ENCODE data around the gene TMEM200A. TPM values are rescaled to one million over a fixed set of nuclear protein-coding genes. Genes with fewer than 3 reads are reported as not detected.
A peak's percentile ranks its signal among the peaks of the same experiment; 100 is the strongest.

TMEM200A gene
- polyA plus RNA-seq, 1 of the 3 experiments (the other 2 are of a cell fraction) = 32.6 TPM

DNA sequence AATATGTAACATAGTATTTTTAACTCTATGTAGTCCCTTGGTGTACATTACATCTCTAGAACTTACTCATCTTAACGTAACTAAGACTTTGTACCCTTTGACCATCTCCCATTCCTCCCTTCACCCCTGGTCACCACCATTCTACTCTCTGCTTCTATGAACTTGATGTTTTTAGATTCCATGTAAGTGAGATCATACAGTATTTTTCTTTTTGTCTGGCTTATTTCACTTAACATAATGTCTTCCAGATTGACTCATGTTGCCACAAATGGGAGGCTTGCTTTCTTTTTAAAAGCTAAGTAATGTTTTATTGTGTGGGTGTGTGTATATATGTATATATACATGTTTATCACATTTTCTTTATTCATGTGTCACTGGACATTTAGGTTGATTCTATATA, 55.8 kb downstream of the TMEM200A start (continued):
- TF ChIP-seq FOXJ3 (CRISPR knock-in tag; IDR thresholded peaks at IDR 0.05) (no peak), RCOR1 (IDR thresholded peaks at IDR 0.05; ENCODE audit: low read length) (no peak), RAD21 (IDR thresholded peaks at IDR 0.05; ENCODE audit: low read length) (no peak), SMC3 (IDR thresholded peaks at IDR 0.05; ENCODE audit: low read depth, low read length) (no peak), EZH2phosphoT487 (IDR thresholded peaks at IDR 0.05; ENCODE audit: borderline replicate concordance, low read depth) (no peak), NFIC (IDR thresholded peaks at IDR 0.05; ENCODE audit: borderline replicate concordance) (no peak), MEF2A (IDR thresholded peaks at IDR 0.05; ENCODE audit: borderline replicate concordance, low read depth) (peak; percentile 16; the same call in 1 of the 2 replicates), SIN3A (IDR thresholded peaks at IDR 0.05; ENCODE audit: borderline replicate concordance, low read depth, low read length) (no peak), YY1 (IDR thresholded peaks at IDR 0.05; ENCODE audit: low read depth) (no peak), MXI1 (IDR thresholded peaks at IDR 0.05; ENCODE audit: low read depth, low read length) (no peak), FOXM1 (IDR thresholded peaks at IDR 0.05; ENCODE audit: low read depth) (no peak), RXRA (IDR thresholded peaks at IDR 0.05; ENCODE audit: borderline replicate concordance, low read depth) (no peak), IRF3 (IDR thresholded peaks at IDR 0.05; ENCODE audit: low read depth, low read length) (no peak), TEAD4 (IDR thresholded peaks at IDR 0.05; ENCODE audit: borderline replicate concordance, insufficient read depth) (peak; percentile 36; the same call in 1 of the 2 replicates), ELF1 (IDR thresholded peaks at IDR 0.05) (no peak), TAF1 (IDR thresholded peaks at IDR 0.05; ENCODE audit: borderline replicate concordance, low read depth, low read length) (no peak), EP300 (IDR thresholded peaks at IDR 0.05; ENCODE audit: borderline replicate concordance in 1 of 2, low read depth in 1 of 2, low read length in 1 of 2) (peak; percentile 11 to 47; a peak in 1 of 4 replicates), CHD2 (IDR thresholded peaks at IDR 0.05; ENCODE audit: low read length, partially characterized antibody) (no peak), POLR2AphosphoS5 (IDR thresholded peaks at IDR 0.05; ENCODE audit: low read depth, low read length) (peak; percentile 66; the same call in 1 of the 2 replicates)
- TF ChIP-seq, protein P1, sequence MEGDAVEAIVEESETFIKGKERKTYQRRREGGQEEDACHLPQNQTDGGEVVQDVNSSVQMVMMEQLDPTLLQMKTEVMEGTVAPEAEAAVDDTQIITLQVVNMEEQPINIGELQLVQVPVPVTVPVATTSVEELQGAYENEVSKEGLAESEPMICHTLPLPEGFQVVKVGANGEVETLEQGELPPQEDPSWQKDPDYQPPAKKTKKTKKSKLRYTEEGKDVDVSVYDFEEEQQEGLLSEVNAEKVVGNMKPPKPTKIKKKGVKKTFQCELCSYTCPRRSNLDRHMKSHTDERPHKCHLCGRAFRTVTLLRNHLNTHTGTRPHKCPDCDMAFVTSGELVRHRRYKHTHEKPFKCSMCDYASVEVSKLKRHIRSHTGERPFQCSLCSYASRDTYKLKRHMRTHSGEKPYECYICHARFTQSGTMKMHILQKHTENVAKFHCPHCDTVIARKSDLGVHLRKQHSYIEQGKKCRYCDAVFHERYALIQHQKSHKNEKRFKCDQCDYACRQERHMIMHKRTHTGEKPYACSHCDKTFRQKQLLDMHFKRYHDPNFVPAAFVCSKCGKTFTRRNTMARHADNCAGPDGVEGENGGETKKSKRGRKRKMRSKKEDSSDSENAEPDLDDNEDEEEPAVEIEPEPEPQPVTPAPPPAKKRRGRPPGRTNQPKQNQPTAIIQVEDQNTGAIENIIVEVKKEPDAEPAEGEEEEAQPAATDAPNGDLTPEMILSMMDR (IDR thresholded peaks at IDR 0.05) = no peak
- TF ChIP-seq, protein P2, sequence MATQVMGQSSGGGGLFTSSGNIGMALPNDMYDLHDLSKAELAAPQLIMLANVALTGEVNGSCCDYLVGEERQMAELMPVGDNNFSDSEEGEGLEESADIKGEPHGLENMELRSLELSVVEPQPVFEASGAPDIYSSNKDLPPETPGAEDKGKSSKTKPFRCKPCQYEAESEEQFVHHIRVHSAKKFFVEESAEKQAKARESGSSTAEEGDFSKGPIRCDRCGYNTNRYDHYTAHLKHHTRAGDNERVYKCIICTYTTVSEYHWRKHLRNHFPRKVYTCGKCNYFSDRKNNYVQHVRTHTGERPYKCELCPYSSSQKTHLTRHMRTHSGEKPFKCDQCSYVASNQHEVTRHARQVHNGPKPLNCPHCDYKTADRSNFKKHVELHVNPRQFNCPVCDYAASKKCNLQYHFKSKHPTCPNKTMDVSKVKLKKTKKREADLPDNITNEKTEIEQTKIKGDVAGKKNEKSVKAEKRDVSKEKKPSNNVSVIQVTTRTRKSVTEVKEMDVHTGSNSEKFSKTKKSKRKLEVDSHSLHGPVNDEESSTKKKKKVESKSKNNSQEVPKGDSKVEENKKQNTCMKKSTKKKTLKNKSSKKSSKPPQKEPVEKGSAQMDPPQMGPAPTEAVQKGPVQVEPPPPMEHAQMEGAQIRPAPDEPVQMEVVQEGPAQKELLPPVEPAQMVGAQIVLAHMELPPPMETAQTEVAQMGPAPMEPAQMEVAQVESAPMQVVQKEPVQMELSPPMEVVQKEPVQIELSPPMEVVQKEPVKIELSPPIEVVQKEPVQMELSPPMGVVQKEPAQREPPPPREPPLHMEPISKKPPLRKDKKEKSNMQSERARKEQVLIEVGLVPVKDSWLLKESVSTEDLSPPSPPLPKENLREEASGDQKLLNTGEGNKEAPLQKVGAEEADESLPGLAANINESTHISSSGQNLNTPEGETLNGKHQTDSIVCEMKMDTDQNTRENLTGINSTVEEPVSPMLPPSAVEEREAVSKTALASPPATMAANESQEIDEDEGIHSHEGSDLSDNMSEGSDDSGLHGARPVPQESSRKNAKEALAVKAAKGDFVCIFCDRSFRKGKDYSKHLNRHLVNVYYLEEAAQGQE (IDR thresholded peaks at IDR 0.05; ENCODE audit: low read depth, low read length) = no peak
